Activated T-helper 2 cell treated with anti-CD3 and anti-CD28 coated beads, Interferon-gamma antibody, Interleukin-2, Interleukin-4, amounts not matched to agents 10 μg/mL and 5 μg/mL and 100 μg/mL, durations not matched to agents 14 hours and 24 hours and 36 hours (primary cell): Measurements from ENCODE around the gene DTNA. TPM values are rescaled to one million over a fixed set of nuclear protein-coding genes. Genes with fewer than 3 reads are reported as not detected.
"Not testable (repeated sequence)": the region's sequence is repeated elsewhere in the genome, so short reads cannot be mapped to it uniquely, and the experiment has no call there.

Experiments used
- DNase-seq: peaks from one replicate; pipeline ENCODE4 v3.0.0; 2021; ENCODE audit warnings: low spot score
- H3K27ac Mint-ChIP-seq: one replicate; pipeline ENCODE4 v1.8.0; 2021; ENCODE audit warnings: mixed read lengths
- H3K27me3 Mint-ChIP-seq: one replicate; pipeline ENCODE4 v1.8.0; 2021; ENCODE audit warnings: low read depth, mixed read lengths
- H3K36me3 Mint-ChIP-seq: one replicate; pipeline ENCODE4 v1.8.0; 2021; ENCODE audit warnings: low read depth, mixed read lengths
- H3K4me1 Mint-ChIP-seq: one replicate; pipeline ENCODE4 v1.8.0; 2021; ENCODE audit warnings: low read depth, mixed read lengths
- H3K4me3 Mint-ChIP-seq: one replicate; pipeline ENCODE4 v1.8.0; 2021; ENCODE audit warnings: low read depth, mild to moderate bottlenecking, moderate library complexity, mixed read lengths
- H3K9me3 Mint-ChIP-seq: one replicate; pipeline ENCODE4 v1.8.0; 2021; ENCODE audit warnings: mixed read lengths
- intact Hi-C: fragments of 100-400 bp; cut with micrococcal nuclease; formaldehyde crosslinking; loops from one replicate; pipeline ENCODE4 v1.15.1; 2023
- total RNA-seq: library from RNA; stranded (reverse); gene quantifications from 2 replicates; pipeline ENCODE4 v1.2.3, GENCODE V29; 2022

Gene DTNA
- total RNA-seq, 1 donor from 2014 or later: 0.73 TPM

DNA sequence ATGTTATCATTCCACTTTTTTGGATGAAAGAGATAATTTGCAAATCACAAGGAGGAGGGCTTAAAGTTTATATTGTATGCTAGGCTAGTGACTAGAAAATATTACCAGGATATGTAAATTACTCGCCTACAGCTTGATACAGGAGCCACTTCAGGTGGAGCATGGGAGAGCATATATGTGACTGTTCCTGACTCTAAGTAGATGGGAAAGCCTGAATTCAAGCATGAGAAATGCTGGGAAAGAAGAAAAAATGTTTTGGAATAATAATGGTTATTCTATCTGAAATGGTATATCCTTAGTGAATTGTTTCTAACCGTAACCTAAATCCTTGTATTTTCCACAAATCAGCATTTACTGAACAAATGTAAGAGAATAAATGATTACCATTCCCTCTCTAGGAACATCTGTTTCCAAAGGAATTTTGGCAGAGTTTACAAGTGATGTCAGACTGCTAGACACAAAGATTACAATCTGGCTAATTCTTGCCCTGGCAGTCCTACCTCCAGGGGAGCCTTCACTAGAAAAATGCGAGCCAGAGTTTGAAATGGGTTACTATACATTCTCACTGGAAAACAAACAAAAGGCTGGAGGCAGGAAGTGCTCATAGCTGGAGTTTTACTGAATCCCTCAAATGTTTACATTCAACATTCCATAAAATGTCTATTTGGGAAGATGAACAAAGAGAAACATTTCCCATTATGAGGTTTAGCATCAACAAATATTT, 201.7 kb downstream of the DTNA start:
- H3K9me3 Mint-ChIP-seq: peaks cover 6% of the 10 kb centered on the region
- H3K4me3 Mint-ChIP-seq: no peak overlapping the region
- H3K27me3 Mint-ChIP-seq: no peaks in the 10 kb centered on the region
- no peaks in the 10 kb centered on the region for H3K36me3 Mint-ChIP-seq
- DNase-seq: no peak
- no peaks in the 10 kb centered on the region for H3K4me1 Mint-ChIP-seq
- H3K27ac Mint-ChIP-seq: no peak overlapping the region
- intact Hi-C loops: loop anchor here (2.0 to 5.0 kb wide), 2 partner anchors 65 to 75 kb away; no protein-coding TSS in a partner anchor

DNA sequence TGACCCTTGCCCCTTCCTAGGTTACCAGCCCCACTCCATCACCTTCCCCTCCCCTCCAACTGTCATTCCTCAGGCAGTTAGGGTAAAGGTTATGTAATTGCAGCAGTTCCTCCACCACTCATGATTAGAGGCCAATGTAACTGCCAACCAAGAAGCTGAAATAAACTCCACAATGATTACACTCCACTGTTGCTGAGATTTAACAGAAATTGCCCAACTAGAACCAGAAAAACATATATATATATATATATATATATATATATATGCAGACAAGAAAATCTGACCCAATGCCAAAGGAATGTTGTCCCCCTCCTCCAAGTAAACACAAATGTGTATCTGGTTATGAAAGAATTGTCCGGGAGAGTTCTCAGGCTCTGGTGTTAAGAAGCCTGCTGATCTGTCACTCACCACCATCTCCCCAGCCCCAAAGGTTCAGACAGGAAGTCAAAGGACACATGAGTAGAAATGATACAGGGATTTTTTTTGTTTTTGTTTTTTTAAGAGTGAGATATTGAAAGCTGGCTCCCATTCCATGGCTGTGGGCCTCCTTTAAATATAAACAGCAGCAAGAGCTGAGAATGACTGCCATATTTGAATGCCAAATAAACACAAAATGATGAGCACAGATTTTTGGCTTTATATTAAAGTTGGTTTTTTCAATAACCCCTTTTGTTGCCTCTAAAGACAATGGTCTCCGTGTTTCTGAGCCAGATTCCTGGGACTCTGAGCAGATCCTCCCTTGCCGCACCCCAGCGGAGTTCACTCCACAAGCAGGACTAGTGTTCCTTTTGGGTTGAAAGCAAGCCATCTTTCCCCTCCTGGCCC, 204.0 kb downstream of the DTNA start:
- intact Hi-C loops: loop anchor here (2.0 to 5.0 kb wide), 2 partner anchors 63 to 73 kb away; no protein-coding TSS in a partner anchor
- H3K9me3 Mint-ChIP-seq: no peaks in the 10 kb centered on the region
- H3K27ac Mint-ChIP-seq: no peak overlapping the region
- DNase-seq: no peak
- no peaks in the 10 kb centered on the region for H3K4me1 Mint-ChIP-seq
- H3K27me3 Mint-ChIP-seq: no peaks in the 10 kb centered on the region
- H3K36me3 Mint-ChIP-seq: no peaks in the 10 kb centered on the region
- no peak overlapping the region for H3K4me3 Mint-ChIP-seq

DNA sequence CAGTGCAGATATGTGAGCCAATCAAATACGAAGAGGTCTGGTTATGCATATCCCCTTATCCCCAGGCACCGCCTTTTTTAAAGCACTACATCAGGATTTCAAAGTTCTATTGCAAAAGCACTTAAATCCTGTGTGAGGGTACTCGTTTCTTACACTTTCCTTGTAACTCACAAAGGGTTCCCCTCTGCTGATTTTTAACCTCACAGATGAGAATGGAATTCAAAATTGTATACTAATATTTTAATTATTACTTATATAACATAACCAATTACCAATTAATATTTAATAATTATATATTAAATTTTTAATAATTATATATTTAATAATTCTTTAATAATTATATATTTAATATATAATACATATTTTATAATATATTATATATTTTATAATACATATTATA, 204.9 kb downstream of the DTNA start:
- intact Hi-C loops: no loop called here
- H3K27ac Mint-ChIP-seq: no peak overlapping the region
- H3K9me3 Mint-ChIP-seq: no peaks in the 10 kb centered on the region
- no peak overlapping the region for H3K4me3 Mint-ChIP-seq
- H3K4me1 Mint-ChIP-seq: no peaks in the 10 kb centered on the region
- no peak for DNase-seq
- H3K27me3 Mint-ChIP-seq: no peaks in the 10 kb centered on the region
- H3K36me3 Mint-ChIP-seq: no peaks in the 10 kb centered on the region

GRCh38 chr18:34916539-34916938, 206.4 kb downstream of the DTNA start:
- H3K36me3 Mint-ChIP-seq, H3K27ac Mint-ChIP-seq, H3K4me1 Mint-ChIP-seq, H3K27me3 Mint-ChIP-seq, DNase-seq, H3K9me3 Mint-ChIP-seq, H3K4me3 Mint-ChIP-seq: not testable (repeated sequence)
- intact Hi-C loops: loop anchor here (2.0 kb wide), 1 partner anchor 48 kb away; no protein-coding TSS in a partner anchor

DNA sequence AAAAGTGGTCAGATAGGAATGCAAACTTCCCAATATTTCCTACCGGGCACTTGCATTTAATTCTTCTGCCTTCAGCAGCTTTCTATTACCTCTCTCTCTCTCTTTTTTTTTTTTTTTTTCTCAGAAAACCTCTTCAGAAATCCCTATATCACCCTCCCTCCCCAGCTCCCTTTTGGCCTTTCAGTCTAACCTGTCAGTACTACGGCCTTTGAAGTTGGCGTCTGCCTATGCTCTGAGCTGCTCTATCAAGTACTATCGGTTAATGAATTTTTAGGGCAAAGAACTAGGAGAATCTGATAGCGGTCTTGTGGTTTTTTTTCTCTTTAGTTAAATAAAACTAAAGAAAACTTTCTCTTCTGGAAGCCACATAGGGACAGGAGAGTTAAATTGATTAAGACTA, 208.8 kb downstream of the DTNA start:
- Mint-ChIP-seq H3K9me3 (no peaks in the 10 kb centered on the region), H3K4me1 (no peaks in the 10 kb centered on the region)

GRCh38 chr18:34921226-34921625, 211.1 kb downstream of the DTNA start:
- no peaks in the 10 kb centered on the region for H3K9me3 Mint-ChIP-seq
- no peaks in the 10 kb centered on the region for H3K4me1 Mint-ChIP-seq
- H3K4me3 Mint-ChIP-seq: no peak overlapping the region
- H3K36me3 Mint-ChIP-seq: no peaks in the 10 kb centered on the region
- peaks cover 13% of the 10 kb centered on the region for H3K27me3 Mint-ChIP-seq
- intact Hi-C loops: no loop called here
- DNase-seq: no peak
- no peak overlapping the region for H3K27ac Mint-ChIP-seq

More for the DNA sequence above, 208.8 kb downstream of the DTNA start:
- DNase-seq: no peak
- H3K27me3 Mint-ChIP-seq: peaks cover 9% of the 10 kb centered on the region
- no peak overlapping the region for H3K4me3 Mint-ChIP-seq
- no peak overlapping the region for H3K27ac Mint-ChIP-seq
- H3K36me3 Mint-ChIP-seq: no peaks in the 10 kb centered on the region
- intact Hi-C loops: no loop called here

- Mint-ChIP-seq H3K27ac (no peak overlapping the region), H3K9me3 (no peaks in the 10 kb centered on the region), H3K4me3 (no peak overlapping the region), H3K4me1 (no peaks in the 10 kb centered on the region), H3K36me3 (no peaks in the 10 kb centered on the region), H3K27me3 (peaks cover 13% of the 10 kb centered on the region)
- DNase-seq: no peak
- intact Hi-C loops: no loop called here
These were observed 211.8 kb downstream of the DTNA start for GRCh38 chr18:34921811-34922385.

- H3K36me3 Mint-ChIP-seq, H3K4me1 Mint-ChIP-seq, DNase-seq, H3K9me3 Mint-ChIP-seq, intact Hi-C loops, H3K4me3 Mint-ChIP-seq, H3K27ac Mint-ChIP-seq: not testable (repeated sequence)
- peaks cover 13% of the 10 kb centered on the region for H3K27me3 Mint-ChIP-seq
These were observed 212.5 kb downstream of the DTNA start for GRCh38 chr18:34922594-34922993.

DNA sequence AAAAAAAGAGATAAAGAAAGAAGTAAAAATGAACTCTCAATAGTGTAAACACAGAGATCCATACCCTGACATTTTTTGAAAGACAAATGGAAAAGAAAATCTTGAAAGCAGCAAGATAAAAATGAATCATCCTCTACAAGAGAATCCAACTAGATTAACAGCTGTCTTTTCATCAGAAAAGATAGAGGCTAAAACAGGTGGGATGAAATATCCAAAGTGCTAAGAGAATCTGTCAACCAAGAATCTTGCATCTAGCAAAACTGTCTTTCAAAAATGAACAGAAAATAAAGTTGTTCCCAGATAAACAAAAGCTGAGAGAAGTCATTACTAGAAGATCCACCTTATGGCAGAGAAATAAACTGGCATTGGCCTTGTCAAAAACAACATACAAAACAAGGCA, 213.8 kb downstream of the DTNA start:
- Mint-ChIP-seq H3K4me1 (no peaks in the 10 kb centered on the region), H3K27me3 (peaks cover 13% of the 10 kb centered on the region)
- intact Hi-C loops: no loop called here

DNA sequence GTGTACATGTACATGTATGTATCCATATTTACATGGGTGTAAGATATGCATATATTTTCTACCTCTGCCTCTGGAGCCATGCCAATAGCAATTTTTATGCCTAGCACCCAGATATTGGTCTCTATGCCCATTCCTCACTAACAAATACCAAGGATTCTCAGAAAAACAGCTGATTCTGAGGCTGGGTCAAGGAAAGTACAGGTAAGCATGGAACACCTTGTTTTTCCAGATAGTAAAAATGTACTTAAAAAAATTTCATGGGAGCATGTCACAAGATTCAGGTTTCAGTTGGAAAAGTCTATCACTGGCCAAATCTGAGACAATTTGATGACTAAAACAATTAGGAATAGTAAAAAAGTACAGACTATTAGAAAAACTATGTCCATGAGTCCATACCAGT, 216.6 kb downstream of the DTNA start:
- Mint-ChIP-seq H3K4me3 (no peak overlapping the region), H3K27ac (no peak overlapping the region), H3K36me3 (no peaks in the 10 kb centered on the region), H3K9me3 (no peaks in the 10 kb centered on the region), H3K27me3 (peaks cover 13% of the 10 kb centered on the region), H3K4me1 (no peaks in the 10 kb centered on the region)
- intact Hi-C loops: no loop called here
- DNase-seq: no peak

More for the DNA sequence above, 213.8 kb downstream of the DTNA start:
- no peak for DNase-seq
- H3K27ac Mint-ChIP-seq: no peak overlapping the region
- H3K9me3 Mint-ChIP-seq: no peaks in the 10 kb centered on the region
- no peak overlapping the region for H3K4me3 Mint-ChIP-seq
- H3K36me3 Mint-ChIP-seq: no peaks in the 10 kb centered on the region

GRCh38 chr18:34928088-34928753, 218.1 kb downstream of the DTNA start:
- H3K36me3 Mint-ChIP-seq: no peaks in the 10 kb centered on the region
- H3K27ac Mint-ChIP-seq: no peak overlapping the region

GRCh38 chr18:34928754-34929335, 218.7 kb downstream of the DTNA start:
- Mint-ChIP-seq H3K4me1 (no peaks in the 10 kb centered on the region), H3K36me3 (no peaks in the 10 kb centered on the region), H3K27ac (no peak overlapping the region), H3K4me3 (no peak overlapping the region), H3K27me3 (peaks cover 4% of the 10 kb centered on the region), H3K9me3 (no peaks in the 10 kb centered on the region)
- intact Hi-C loops: no loop called here
- no peak for DNase-seq

More at GRCh38 chr18:34928088-34928753, 218.1 kb downstream of the DTNA start:
- peaks cover 8% of the 10 kb centered on the region for H3K27me3 Mint-ChIP-seq
- no peaks in the 10 kb centered on the region for H3K4me1 Mint-ChIP-seq
- intact Hi-C loops: no loop called here
- H3K4me3 Mint-ChIP-seq: no peak overlapping the region
- H3K9me3 Mint-ChIP-seq: no peaks in the 10 kb centered on the region
- DNase-seq: no peak
